Activated CD8-positive, alpha-beta memory T cell treated with anti-CD3 and anti-CD28 coated beads, Interleukin-2, amount 50 U/mL, for 24 hours (primary cell): ENCODE measurements around the gene CD101.

Source experiments
- DNase-seq: peaks from one replicate; pipeline ENCODE4 v3.0.0-alpha.2; 2020; ENCODE audit errors: extremely low read depth

CD101 gene

DNA sequence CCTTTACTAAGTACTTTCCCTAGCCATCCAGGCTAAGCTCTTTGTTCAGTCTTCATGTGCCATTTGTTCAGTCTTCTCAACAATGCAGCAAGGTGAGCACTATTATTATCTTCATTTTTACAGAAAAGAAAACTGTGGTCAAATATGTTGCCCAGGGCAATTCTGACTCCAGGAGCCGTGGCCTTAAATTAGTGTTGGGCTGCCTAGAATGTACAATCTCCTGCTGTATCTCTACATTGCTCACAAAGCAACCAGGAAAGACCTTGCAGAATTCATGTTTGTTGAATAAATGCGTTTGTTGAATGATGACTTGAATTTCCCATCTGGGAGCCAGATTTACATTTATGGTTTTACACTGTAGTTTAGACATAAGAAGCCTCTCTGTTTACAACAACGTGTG is 14.2 kb downstream of the CD101 start:
- no peak for DNase-seq

DNA sequence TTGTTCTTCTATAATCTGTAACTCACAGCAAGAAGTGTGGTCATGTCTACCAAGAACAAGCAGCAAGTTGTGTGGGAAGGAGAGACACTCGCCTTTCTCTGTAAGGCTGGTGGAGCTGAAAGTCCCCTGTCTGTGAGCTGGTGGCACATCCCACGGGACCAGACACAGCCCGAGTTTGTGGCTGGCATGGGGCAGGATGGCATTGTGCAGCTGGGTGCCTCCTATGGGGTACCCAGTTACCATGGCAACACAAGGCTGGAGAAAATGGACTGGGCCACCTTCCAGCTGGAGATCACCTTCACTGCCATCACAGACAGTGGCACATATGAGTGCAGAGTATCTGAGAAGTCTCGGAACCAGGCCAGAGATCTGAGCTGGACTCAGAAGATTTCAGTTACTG is 15.5 kb downstream of the CD101 start:
- no peak for DNase-seq

DNA sequence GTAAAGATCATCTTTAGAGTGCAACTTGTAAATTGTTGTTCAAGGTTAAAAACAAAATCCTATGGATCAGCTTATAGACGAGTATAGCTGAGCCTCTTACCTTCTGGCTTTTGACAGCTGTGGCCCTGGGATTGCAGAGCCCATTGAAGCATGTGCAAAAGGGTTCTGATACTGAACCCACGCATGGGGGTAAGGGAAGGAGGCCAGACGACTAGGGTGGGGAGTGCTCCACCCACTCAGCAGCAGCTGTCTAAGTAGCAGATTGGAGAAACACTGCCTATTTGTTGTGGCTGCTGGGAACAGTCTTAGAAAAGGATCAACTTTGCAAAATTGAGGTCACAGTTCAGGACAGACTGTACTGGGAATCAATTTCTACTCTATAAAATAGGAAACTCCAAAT is 16.1 kb downstream of the CD101 start:
- DNase-seq = no peak

DNA sequence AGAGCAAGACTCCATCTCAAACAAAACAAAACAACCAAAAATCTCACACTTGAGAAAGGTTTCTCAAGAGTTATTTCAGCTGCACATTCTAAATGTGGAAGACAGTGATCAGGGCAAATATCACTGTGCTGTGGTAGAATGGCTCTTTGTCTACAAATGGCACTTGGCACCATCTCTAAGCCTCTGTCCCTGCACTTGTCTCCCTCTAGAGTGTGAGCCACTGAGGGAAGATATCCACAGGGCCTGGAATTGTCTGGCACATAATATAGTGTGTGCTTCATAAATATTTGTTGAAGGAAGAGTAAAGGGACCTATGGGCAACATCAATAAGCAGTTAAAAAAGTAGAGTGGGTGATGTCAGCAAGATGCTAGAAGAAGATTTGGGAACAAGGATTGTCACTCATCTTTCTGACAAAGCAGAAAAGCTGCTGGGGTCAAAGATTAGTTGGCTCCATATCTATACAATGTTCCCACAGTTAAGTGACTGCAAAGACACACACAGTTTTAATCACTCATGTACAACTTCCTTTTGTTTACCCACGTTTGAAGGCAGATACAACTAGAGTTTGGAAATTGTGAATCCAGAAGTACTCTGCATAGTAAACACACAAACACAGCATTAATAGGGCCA is 19.1 kb downstream of the CD101 start:
- no peak for DNase-seq

DNA sequence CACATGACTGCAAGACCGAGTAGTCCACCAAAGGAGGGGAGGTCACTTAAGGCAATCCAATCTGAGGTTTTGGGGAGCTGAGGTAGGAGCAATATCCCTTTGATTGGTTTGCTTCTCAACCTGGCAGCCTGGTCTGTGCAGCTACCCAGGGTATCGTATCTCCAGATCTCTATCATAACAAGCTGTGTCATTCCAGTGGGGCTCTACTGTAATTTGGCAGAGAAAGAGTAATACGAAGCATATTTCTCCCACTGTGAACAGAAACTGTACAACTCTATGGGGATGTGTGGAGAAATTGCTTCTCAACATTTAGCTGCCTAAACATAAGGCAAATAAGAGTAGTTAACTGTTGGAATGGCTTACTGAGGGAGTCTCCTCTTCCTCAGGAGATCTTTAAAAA is 20.6 kb downstream of the CD101 start:
- DNase-seq = no peak

DNA sequence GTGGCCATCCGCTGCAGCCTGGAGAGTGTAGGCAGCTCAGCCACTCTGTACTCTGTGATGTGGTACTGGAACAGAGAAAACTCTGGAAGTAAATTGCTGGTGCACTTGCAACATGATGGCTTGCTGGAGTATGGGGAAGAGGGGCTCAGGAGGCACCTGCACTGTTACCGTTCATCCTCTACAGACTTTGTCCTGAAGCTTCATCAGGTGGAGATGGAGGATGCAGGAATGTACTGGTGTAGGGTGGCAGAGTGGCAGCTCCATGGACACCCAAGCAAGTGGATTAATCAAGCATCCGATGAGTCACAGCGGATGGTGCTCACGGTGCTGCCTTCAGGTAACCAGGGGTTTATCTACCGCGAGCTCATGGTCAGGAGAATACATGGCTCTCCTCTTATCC is 24.0 kb downstream of the CD101 start:
- no peak for DNase-seq

DNA sequence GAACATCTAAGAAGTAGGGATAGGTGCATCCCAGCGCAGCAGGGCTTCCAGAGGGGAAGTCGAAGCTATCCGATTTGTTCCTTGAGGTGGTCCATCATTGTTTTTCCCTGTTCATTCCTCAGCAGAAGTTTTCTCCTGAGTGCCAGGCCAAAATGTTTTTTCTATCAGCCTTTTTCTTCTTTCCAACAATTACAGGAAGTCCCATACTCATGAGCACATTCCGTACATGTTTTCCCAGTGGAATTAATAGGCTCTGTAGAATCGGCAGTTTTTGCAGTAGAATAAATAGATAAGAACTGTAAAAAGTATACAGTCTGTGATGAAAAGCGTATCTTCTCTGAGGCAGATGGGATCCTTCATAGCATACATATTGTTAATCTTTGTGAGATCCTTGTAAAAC is 24.8 kb downstream of the CD101 start:
- DNase-seq = no peak

DNA sequence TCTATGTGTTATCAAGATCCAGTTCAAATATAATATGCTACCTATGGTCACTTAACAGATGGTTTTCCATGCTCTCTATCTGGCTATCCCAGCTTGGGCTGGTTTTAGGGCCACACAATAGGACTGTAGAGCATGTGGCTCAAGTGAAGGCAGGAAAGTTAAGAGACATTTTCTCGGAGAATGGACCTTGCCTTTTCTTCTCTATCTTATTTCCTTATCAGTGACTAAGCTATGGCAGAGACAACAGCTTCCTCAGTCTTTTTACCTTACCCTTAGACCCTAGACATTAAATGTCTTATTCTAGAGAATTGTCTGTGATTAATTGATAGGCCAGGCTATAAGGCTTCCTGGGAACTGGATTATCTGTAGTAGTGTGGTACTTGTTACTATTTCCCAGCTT is 28.1 kb downstream of the CD101 start:
- no peak for DNase-seq

DNA sequence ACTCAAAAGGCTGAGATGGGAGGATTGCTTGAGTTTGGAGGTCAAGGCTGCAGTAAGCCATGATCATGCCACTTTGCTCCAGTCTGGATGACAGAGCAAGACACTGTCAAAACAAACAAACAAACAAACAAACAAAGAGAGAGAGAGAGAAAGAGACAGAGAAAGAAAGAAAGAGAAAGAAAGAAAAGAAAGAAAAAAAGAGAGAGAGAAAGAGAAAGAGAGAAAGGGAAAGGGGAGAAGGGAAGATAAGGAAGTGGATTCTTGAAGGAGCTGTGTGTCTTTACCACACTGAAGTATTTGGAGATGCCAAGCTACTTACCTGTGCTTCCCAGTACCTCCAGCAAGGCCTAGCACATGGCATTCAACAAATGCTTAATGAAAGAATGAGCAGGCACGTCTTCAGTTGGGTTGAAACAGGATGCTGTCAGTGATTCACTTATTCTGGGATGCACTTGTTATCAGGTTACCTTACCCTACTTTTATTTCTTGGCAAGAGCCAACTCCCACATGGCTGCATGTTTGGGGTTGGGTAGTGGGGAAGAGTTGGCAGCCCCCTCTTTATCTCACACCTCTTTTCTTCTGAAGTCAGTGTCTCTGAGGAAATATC is 28.8 kb downstream of the CD101 start:
- no peak for DNase-seq

DNA sequence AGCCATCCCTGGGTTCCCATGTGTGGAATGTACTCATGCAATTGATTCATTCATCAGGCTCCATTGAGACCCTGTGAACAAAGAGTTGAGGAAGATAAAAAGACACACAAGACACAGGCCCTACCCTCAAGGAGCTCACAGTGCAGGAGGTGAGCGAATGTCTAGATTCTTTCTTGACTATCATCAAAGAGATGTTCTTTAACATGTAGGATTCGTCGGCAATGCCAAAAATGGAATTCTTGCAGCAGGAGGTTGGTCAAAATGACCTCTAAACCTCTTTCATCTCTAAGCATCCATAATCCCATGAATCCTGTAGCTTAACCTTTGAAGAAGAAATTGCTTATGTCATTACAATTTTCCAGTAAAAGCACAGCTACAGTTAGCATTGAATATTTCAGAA is 30.7 kb downstream of the CD101 start:
- no peak for DNase-seq

DNA sequence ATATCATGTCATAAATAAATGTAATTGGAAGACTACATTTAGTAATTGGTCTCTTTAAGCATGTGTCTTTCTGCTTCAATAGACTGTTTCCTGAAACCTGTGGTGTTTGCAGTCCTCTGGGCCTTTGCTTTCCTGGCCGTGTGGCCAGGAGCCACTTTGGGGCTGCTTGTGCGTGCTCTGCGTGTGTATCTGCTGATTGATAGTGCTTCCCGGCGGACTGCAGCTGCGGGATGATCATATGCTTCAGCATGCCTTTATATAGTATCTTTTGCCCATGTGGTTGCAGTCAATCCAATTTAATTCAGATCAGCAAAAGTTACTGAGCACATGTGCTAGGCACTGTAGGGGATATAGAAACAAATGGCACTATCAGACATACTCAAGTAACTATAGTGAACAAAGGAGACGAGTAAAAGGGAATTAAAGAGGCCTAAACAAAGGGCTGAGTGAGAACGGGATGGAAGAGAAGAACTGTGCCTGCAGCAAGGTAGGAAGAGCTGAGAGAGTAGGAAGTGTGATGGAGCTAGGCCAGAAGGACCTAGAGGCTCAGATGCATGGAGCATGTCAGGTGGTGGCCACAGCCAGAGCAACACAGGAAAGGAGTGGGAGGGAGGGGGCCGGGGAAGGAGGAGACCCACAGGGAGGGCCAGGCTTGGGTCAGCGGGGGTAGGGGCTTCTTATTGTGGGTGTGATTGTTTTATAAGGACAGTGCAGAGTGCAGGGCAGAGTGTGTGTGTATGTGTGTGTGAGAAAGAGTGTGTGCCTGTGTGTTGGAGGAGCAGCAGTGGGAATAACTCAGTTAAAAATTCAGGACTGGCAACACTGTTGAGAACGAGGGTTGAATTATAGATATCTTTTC is 31.4 kb downstream of the CD101 start:
- DNase-seq = no peak

DNA sequence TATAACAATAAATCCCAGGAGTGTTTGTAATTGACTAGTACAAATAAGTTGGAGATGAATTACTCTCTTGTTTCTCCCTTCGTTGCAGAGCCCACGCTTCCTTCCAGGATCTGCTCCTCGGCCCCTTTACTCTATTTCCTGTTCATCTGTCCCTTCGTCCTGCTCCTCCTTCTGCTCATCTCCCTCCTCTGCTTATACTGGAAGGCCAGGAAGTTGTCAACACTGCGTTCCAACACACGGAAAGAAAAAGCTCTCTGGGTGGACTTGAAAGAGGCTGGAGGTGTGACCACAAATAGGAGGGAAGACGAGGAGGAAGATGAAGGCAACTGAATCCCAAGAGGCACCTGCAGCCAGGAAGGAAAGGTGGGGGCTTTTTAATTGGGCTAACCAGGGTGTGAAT is 32.2 kb downstream of the CD101 start:
- no peak for DNase-seq

DNA sequence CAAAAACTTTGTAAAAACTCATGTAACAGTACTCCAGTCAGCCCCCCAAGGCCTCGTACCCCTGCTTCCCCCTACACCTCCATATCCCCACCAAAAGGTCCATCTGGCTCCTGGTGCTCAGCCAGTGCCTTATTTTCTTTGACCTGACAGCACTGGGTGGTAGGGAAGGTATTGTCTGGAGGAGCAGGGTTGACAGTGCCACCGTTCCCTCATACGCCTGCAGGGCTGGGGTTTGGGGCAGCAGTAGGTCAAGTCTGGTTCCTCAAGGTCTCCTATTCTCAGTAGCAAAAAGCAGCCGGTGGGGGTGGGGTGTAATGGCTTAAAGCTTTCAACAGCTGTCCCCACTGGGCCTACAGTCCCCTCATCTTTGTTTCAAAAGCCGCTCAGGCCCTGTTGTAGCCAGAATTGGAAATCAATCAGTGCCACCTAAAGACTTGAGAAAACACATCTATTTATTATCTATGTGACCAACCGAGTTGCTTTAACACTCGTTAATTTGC is 33.3 kb downstream of the CD101 start:
- no peak for DNase-seq

DNA sequence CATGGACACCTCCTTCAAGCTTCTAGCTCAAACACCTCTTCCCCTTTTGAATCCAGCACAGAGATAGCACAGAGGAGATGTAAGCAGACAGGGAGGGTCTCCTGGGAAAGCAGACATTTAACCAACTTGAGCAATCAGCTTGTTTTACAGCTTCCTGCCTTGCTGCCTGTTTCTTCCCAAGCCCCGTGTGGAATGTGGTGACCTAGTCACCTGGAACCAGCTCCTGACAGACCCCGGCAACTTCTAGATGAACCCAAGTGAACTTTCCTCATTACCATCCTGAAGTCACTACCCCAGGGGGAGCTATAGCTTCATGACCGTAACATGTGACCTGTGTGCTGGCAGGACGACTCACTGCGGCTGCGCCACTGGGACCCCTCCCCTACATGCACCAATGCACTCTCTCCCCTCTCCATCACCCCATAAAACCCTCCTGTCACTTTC is 34.5 kb downstream of the CD101 start:
- no peak for DNase-seq

DNA sequence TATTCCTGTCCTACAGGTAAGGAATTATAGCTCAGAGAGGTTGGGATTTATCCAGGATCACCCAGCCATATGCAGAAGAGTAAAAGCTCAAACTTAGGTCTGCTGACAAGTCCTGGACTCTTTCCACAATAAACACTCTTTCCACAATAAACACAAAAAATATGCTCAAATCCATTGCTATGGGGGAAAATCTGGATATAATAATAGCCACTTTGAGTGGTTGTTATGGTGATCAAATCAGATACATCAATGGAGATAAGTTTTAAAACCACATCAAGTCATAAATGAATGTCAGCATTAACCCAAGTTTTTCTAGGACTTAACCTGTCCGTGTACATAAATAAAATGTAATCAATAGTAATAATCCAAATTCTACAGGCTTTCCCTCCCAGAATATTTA is 36.2 kb downstream of the CD101 start:
- DNase-seq = no peak

DNA sequence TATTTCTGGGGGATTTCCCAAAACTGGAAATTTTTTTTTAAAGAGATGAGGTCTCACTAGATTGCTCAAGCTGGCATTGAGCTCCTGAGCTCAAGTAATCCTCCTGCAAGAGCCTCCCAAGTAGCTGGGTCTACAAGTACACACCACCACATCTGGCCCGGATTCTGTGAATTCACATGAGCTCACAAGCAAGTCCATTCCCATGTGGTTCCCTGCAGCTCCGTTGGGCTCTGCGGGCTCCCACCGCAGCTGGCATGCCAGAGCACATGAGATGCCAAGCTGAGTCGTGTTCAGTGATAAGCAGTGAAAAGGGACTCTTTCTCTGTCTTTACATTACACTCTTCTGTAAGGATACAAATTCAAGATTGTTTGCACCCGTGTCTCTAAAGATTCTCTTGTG is 36.7 kb downstream of the CD101 start:
- no peak for DNase-seq

DNA sequence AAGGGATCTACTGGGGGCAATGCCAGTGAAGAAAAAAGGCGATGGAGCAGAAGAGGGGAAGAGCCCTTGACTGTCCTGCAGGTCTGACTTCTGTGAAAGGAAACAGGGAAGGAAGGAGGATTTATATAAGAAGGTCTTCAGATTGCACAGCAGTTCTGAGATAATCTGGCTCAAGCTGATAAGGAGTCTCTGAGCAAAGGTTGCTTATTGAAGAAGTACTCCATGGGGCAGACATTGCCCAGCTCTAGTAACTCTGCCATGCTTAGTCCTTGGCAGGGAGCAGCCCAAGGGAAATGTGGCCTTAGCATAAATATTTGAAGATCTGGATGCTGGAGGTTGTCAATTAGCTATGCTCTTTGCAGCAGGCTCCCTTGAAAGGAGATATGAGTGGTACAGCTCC is 42.7 kb downstream of the CD101 start:
- no peak for DNase-seq

DNA sequence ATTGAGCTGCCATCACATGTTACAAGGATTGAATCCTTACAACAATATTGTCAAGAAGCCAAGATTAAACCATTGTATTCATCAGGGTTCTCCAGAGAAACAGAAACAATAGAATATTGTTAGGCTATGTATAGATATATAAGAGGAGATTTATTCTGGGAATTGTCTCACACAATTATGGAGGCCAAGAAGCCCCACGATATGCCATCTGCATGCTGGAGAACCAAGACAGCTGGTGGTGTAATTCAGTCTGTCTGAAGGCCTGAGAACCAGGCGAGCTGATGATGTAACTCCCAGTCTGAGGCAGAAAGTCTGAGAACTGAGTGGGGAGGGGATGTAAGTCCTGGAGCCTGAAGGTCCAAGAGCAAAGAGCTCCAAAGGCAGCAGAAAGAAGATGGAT is 44.1 kb downstream of the CD101 start:
- DNase-seq = no peak

DNA sequence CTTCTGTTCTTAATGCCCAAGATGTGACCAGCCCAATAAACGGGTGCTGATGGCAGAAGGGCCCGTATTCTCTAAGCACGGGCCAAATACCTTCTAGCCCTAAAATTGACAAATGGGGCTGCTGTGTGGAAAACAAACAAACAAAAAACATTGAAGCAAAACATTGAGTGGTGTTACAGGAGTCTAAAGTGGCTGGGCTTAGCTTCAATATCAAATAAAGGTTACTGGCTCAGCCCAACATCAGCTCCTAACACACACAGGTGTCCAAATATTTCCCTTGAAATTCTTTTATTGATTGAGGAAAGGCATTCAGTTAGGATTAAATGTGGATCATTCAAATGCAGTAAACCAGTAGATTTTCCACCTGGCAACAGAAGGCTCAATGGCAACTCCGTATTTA is 45.2 kb downstream of the CD101 start:
- no peak for DNase-seq

DNA sequence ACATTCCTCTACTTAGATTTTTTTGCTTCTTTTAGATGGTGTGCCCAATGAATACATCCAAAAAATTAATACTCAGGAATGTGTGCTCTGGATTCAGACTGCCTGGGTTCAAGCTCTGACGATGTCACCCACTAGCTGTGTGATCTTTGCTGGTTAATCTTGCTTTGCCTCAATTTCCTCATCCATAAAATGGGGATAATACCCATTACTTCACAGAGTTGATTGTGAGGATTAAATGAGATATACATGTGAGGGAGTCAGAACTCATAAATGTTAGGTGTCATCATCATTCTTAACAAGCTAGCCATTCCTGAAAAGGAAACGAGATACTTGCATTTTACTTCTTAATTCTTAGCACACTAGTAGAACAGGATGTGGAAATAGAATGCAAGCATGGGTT is 45.7 kb downstream of the CD101 start:
- DNase-seq = no peak

DNA sequence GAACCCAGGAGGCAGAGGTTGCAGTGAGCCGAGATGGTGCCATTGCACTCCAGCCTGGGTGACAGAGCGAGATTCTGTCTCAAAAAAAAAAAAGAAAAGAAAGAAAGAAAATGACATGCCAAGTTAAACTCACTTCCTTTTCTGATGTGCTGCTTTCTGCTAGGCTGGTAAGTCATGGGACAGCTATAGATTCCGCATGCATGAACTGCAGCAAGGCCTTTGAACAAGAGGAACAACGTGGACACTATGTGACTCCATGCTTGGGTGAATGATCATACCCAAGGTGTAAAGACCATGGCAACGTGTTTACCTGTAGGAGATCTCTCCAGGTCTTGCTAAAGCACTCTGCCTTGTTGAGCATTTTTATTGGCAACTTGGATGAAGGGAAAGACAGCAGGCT is 48.3 kb downstream of the CD101 start:
- no peak for DNase-seq

DNA sequence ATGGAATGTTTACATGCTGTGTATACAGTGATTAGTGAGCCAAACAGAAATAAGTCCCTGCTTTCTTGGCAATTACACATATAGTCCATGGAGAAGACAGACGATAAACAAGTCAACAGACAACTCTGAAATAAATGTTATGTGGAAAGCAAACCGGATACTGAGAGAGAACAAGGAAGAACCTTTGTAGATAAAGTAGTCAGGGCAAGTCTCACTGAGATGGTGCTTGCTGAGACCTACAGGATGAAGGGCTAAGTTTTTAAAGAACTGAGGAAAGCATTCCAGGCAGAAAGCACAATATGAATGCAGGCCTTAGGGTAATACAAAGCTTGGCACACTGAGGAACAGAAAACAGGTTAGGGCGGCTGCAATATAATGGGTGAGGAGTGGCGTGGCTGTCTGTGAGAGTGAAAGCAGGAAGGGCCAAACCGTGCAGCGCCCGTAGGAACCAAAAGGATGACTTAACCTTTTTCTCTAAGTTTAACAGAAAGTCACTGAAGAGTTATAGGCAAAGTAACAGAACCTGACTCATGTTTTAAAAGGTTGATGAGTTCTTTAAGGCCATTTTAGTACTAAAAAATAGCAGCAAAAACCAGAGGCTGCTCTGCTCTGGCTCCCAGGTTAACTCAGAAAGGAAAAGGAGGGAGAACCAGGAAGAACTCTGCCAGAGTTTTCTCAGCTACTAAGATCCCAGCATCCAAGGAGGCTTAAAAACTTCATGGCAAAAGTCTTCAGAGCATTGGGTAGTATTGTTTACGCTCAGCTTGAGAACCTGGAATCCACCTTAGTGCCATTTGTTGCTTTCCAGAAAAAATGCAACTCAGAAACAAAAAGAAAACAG is 49.9 kb downstream of the CD101 start:
- DNase-seq = no peak
